UCSD-AML1 (cell line): Measurements from ENCODE around the gene USB1.
A peak's percentile ranks its signal among the peaks of the same experiment; 100 is the strongest.

ENCODE experiments used
- DNase-seq: peaks from one replicate; lab custom pipeline; 2025; ENCODE audit not compliant: unreplicated experiment; lab: John Stamatoyannopoulos, UW

USB1 gene

GRCh38 chr16:58045096-58045495 lies 43.9 kb downstream of the USB1 start:
- DNase-seq = no peak

- DNase-seq = peak; percentile 59
These were observed 45.1 kb downstream of the USB1 start for GRCh38 chr16:58046054-58046881.

GRCh38 chr16:58046936-58047335 lies 45.7 kb downstream of the USB1 start:
- no peak for DNase-seq

- peak; percentile 53 for DNase-seq
These were observed 46.5 kb downstream of the USB1 start for GRCh38 chr16:58047557-58048348.

- no peak for DNase-seq
These were observed 47.5 kb downstream of the USB1 start for GRCh38 chr16:58048494-58049231.

- no peak for DNase-seq
These were observed 48.3 kb downstream of the USB1 start for GRCh38 chr16:58049232-58050185.

GRCh38 chr16:58051296-58051695 lies 50.1 kb downstream of the USB1 start:
- DNase-seq = no peak

GRCh38 chr16:58051821-58052603 lies 50.8 kb downstream of the USB1 start:
- no peak for DNase-seq

- no peak for DNase-seq
These were observed 52.4 kb downstream of the USB1 start for GRCh38 chr16:58053682-58054005.

GRCh38 chr16:58054289-58054688 lies 53.1 kb downstream of the USB1 start:
- no peak for DNase-seq

GRCh38 chr16:58056580-58056979 lies 55.4 kb downstream of the USB1 start:
- no peak for DNase-seq

- no peak for DNase-seq
These were observed 55.9 kb downstream of the USB1 start for GRCh38 chr16:58057121-58057520.

GRCh38 chr16:58057784-58058183 lies 56.6 kb downstream of the USB1 start:
- DNase-seq = no peak

- no peak for DNase-seq
These were observed 61.6 kb downstream of the USB1 start for GRCh38 chr16:58062821-58063220.

- DNase-seq = no peak
These were observed 62.3 kb downstream of the USB1 start for GRCh38 chr16:58063377-58064076.

GRCh38 chr16:58070585-58070984 lies 69.4 kb downstream of the USB1 start:
- no peak for DNase-seq
